C4-2B (cell line): ENCODE results near the gene PDCD1.

ENCODE experiments used
- ZFX ChIP-seq: fragments of 450-650 bp; IDR thresholded peaks from 2 replicates; pipeline ENCODE4 v1.6.1; 2017
- TF ChIP-seq, protein P1 (sequence below): fragments of 450-650 bp; conservative IDR thresholded peaks from 2 replicates; pipeline ENCODE4 v1.5.1; 2017; ENCODE audit warnings: mild to moderate bottlenecking

GRCh38 chr2:241902357-241902991 is 43.8 kb upstream of the PDCD1 start:
- TF ChIP-seq, protein P1, sequence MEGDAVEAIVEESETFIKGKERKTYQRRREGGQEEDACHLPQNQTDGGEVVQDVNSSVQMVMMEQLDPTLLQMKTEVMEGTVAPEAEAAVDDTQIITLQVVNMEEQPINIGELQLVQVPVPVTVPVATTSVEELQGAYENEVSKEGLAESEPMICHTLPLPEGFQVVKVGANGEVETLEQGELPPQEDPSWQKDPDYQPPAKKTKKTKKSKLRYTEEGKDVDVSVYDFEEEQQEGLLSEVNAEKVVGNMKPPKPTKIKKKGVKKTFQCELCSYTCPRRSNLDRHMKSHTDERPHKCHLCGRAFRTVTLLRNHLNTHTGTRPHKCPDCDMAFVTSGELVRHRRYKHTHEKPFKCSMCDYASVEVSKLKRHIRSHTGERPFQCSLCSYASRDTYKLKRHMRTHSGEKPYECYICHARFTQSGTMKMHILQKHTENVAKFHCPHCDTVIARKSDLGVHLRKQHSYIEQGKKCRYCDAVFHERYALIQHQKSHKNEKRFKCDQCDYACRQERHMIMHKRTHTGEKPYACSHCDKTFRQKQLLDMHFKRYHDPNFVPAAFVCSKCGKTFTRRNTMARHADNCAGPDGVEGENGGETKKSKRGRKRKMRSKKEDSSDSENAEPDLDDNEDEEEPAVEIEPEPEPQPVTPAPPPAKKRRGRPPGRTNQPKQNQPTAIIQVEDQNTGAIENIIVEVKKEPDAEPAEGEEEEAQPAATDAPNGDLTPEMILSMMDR: no peak
- no peak for TF ChIP-seq ZFX
